ENCODE data around the gene IL15RA.
"Not testable (repeated sequence)": the region's sequence is repeated elsewhere in the genome, so short reads cannot be mapped to it uniquely, and the experiment has no call there.

The IL15RA gene

GRCh38 chr10:5968681-5969453 lies 8.5 kb downstream of the IL15RA start:
- DNase-seq = no peak

- no peak for DNase-seq
Observed at GRCh38 chr10:5968037-5968680, 9.2 kb downstream of the IL15RA start.

GRCh38 chr10:5965266-5965665 lies 12.1 kb downstream of the IL15RA start:
- no peak for DNase-seq

DNA sequence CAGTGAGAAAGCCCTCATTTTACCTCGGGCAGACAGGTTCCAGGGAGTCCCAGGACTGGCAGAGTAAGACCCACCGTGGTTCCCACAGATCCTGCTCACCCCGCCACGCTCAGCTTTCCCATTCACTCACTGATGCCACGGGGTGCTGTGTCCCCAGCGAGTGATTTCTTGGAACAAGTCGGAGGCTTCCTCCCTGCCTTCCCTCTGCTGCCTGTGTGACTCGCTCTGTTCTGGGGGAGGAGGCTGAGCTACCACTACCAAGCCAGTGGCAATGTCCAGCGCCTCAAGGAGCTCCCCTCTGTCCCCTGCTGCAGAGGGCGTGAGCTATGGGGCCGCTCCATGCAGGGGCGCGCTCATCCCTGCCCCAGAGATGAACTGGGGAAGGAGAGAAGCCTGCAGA lies 12.6 kb downstream of the IL15RA start:
- no peak for DNase-seq

DNA sequence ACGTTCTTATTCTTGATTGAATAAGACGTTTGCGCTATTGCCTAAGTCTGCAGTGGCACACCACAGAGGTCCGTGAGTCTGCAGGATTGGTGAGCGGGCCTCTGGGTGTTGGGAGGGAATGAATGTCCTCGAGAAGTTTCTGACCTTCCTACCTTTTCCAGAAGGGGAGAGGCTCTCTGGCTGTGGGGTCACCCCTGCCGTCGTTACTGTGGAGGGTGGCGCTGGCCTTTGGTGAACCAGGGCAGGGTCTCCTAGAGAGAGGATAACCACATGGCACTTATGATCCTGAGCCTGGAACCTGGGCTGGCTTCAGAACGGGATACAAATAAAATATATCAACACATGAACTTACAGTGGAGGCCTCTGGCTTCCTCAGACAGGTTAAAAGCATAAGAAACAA lies 13.8 kb downstream of the IL15RA start:
- DNase-seq = no peak

DNA sequence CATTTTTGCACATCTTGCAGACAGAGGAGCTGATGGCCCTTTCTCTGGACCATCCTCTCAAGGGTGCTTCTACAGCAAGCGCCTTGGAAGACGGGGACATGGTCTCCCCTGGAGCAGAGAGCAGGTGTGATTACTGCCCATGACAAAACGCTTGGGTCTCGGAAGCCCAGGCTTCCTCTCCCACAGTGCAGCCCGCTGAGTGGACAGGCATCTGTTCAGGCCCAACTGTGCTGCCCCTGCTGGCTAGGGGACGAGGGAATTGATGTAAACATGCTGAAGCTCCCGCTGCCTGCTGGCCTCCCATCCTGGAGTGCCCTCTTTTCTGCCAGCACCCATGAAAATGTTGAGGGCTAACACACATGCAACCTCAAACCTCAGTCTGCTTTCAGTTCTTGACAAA lies 14.3 kb downstream of the IL15RA start:
- DNase-seq = no peak

DNA sequence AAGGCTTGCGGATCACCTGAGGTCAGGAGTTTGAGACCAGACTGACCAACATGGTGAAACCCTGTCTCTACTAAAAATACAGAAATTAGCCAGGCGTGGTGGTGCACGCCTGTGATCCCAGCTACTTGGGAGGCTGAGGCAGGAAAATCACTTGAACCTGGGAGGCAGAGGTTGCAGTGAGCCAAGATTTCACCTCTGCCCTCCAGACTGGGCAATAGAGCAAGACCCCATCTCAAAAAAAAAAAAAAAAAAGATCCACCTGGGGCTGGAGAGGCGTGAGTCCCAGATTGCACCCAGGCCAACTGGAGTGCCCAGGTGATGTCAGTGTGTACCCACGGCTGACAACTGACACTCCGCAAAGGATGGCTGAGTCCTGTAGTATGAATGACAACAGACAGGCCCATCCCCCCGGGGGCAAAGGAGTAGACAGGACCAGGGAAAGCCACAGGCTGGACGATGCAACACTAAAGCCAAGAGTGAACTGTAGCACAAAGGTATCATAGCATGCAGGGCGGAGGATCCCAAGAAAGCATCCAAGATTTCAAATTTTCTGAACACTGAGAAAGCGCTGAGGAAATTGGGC lies 14.9 kb downstream of the IL15RA start:
- DNase-seq = not testable (repeated sequence)

GRCh38 chr10:5961405-5962100 lies 15.8 kb downstream of the IL15RA start:
- no peak for DNase-seq

DNA sequence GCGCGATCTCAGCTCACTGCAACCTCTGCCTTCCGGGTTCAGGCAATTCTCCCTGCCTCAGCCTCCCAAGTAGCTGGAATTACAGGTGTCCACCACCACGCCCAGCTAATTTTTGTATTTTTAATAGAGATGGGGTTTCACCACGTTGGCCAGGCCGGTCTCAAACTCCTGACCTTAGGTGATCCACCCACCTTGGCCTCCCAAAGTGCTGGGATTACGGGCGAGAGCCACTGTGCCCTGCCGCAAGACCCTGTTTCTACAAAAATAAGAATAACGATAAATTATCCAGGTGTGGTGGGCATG lies 16.4 kb downstream of the IL15RA start:
- DNase-seq = not testable (repeated sequence)

DNA sequence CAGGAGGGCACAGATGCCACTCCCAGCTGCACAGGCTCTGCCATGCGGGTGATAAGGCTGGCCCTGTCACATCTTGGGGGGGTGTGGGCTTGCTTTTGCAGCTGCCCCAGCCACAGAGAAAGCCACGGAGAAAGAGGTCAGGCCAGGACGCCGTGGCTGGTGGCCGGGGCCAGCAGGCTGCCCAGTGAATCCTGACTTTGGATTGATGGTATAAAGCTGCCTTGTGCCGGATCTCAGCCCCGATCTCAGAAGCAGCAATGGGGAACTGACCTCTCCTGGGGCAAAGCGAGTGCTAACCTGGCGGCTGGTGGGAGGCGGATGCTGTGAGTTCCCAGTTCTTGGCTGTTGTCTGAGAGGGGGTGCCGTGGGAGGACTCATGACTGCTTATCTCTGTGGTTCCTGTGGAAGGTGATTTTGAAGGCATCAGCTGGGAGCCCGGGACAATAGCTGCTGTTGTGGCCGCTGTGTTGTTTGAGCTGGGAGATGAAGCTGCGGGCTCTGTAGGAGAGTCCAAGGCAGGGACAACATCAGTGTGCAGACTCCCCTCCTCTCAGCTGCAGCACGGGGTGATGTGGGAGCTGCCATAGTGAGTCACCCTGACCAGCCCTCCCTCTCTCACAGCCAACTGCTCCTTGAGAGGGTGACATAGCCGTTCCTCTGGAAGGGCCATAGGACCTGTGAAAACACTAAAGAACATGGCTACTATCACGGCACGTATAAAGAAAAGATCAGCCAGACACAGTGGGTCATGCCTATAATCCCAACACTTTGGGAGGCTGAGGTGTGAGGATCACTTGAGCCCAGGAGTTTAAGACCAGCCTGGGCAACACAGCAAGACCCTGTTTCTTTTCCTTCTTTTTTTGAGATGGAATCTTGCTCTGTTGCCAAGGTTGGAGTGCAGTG lies 17.0 kb downstream of the IL15RA start:
- no peak for DNase-seq

DNA sequence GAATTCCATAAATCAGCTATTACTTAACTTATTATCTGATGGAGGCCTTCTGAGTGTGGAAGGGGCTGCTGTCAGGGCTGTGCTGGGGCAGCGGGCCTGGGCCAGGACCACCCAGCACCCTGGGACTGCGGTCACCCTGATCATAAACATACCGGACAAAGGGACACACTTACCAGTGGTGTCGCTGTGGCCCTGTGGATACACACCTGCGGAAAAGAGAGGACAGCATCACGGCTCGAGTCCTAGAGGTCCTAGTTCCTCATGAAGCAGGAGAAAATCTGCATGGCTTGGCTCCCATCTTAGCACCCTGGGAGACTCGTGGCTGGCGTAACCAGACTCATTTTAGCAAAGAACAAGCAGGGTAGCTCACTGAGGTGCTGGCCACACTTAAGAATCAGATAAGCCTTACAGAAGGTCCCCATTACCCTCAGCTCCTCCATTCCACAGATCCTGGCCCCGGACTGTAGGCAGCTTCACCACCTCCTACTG lies 17.7 kb downstream of the IL15RA start:
- no peak for DNase-seq

DNA sequence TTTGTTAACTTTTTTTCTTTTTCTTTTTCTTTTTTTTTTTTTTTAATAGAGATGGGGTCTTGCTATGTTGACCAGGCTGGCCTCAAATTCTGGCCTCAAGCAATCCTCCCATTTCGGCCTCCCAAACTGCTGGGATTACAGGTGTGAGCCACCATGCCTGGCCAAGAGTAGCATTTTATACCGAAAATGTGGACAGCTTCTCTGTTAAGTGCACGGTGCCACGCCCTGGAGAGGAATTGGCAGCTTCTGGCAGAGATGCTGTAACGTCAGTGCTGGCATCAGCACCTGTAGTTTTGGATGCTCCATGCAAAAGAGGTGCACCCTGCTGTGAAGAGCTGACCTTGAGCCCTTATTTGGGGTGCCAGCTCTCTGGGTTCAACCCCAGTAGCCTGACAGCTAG lies 18.2 kb downstream of the IL15RA start:
- no peak for DNase-seq

- no peak for DNase-seq
Observed at GRCh38 chr10:5958675-5959074, 18.7 kb downstream of the IL15RA start.

- no peak for DNase-seq
Observed at GRCh38 chr10:5958077-5958476, 19.3 kb downstream of the IL15RA start.

- no peak for DNase-seq
Observed at GRCh38 chr10:5956146-5956936, 21.0 kb downstream of the IL15RA start.

- no peak for DNase-seq
Observed at GRCh38 chr10:5953676-5954075, 23.7 kb downstream of the IL15RA start.

DNA sequence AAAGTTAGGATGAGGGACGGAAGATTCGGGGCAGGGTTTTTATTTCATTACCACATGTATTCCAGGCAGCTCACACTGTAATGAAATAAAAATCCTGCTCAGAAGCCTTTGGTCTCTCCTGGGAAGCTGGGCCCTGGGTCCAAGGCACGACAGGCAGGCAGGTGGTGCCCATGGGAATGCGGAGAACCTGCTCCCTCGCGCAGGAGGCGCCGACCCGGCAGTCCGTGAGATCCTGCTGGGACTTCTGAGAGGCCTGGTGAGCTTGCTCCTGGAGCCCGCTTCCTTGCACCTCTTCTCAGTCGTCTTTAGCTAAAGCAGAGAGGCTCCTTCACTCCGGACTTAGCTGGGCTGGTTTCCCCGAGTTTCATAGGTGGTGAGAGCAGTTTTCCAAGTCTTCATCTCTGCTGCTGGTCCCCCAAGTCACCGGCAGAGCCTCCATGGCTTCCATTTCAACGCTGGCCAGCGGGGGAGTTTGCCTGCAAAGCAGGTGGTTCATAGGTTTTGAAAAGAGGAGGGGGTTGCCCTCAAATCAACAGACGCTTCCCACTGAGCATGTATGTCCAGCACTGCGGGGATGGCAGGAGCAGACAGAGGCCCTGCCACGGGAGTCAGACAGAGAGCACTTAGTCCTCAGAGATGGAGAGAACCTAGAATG lies 24.5 kb downstream of the IL15RA start:
- DNase-seq = no peak

- no peak for DNase-seq
Observed at GRCh38 chr10:5951721-5952407, 25.5 kb downstream of the IL15RA start.

DNA sequence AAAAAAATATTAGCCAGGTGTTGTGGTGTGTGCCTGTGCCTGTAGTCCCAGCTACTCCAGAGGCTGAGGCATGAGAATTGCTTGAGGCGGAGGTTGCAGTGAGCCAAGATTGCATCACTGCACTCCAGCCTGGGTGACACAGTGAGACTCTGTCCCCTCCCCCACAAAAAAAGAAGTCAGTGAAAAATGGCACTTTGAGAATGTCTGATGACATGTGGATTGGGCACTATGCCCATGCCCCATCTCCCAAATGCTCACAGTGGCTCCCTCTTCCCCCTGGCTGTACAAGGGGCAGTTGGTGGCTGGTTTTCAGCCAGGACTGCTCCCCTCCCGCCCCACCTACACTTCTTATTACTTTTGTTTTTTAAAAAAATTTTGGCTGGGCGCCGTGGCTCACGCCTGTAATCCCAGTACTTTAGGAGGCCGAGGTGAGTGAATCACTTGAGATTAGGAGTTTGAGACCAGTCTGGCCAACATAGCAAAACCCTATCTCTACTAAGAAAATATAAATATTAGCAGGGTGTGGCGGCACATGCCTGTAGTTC lies 26.1 kb downstream of the IL15RA start:
- DNase-seq = no peak
